GM19351 (cell line): Measurements from ENCODE around the gene PRKD1.

Experiments
- ATAC-seq: cut with Tn5 transposase; IDR thresholded peaks from one replicate; pipeline ENCODE4 v1.9.1; 2021; ENCODE audit warnings: mild to moderate bottlenecking, moderate library complexity; ENCODE audit not compliant: unreplicated experiment

PRKD1 gene

DNA sequence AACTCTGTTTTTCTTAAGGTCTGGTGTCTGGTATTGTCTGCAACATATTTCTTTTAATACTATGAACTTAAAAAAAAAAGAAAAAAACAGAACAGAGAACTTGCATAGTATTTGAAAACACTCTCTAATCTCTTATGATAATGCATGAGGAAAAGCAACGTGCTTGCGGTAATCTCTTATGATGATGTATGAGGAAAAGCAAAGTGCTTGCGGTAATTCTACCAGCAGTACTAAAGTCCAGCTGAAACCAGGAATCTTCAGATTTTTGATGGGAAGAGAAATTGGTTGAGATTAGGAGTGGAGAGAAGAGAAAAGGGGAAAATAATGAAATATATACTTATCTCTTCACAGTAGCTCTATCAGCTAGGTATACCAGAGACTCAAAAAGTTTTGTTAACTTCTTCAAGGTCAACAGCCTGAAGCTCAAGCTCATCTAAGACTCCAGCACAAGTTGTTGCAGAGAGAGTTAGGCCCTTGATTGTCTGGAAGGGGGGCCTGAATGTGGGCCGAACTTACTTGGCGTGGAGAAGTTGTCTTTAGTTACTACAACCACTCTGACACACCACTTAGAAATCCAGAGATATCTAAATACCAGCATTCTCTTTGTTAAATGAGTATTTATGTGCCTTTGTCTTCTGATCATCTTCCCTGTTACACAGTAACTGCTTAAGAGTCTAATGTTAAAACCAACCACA lies 240.4 kb downstream of the PRKD1 start:
- ATAC-seq = no peak

DNA sequence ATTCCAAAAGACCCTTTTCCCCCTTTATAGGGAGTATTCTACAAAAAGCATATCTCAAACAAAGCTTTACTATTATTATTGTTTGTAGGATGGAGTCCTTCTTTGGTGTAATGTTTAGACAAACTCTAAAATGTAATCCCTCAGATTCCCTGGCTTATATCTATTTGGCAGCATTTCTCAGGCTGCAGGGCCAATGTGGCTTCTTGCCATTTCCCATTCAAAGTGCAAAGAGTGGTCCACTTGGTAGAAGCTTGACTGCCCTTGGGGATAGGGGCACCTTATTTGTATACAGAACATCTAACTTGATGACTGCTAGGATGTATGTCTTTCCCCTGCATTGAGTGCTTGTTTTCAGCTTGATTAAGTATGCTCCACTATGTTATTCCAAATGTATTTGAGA lies 242.7 kb downstream of the PRKD1 start:
- no peak for ATAC-seq

GRCh38 chr14:29682789-29683188 lies 244.9 kb downstream of the PRKD1 start:
- ATAC-seq = no peak

GRCh38 chr14:29681316-29681715 lies 246.3 kb downstream of the PRKD1 start:
- no peak for ATAC-seq

- ATAC-seq = no peak
Observed at GRCh38 chr14:29674566-29675285, 252.9 kb downstream of the PRKD1 start.

GRCh38 chr14:29672831-29673230 lies 254.8 kb downstream of the PRKD1 start:
- no peak for ATAC-seq

DNA sequence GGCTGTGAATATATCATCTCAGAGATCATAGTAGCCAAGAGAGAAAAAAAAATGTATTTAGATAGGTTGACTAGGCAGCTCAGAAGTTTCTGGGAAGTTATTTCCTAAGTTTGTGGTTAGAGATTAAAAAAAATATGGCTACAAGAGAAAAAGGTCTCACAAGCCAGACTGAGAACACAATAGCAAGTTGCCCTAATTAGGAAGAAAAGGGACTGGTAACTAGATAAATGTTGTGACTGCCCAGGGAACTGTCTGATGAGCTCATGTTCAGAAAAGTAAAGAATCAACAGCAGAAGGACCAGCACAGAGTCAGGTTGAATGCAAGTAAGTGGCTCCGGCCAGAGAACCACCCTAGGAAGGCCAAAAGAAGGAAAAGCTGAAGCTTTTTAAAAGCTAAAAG lies 256.6 kb downstream of the PRKD1 start:
- no peak for ATAC-seq

GRCh38 chr14:29668201-29668600 lies 259.4 kb downstream of the PRKD1 start:
- ATAC-seq = no peak

DNA sequence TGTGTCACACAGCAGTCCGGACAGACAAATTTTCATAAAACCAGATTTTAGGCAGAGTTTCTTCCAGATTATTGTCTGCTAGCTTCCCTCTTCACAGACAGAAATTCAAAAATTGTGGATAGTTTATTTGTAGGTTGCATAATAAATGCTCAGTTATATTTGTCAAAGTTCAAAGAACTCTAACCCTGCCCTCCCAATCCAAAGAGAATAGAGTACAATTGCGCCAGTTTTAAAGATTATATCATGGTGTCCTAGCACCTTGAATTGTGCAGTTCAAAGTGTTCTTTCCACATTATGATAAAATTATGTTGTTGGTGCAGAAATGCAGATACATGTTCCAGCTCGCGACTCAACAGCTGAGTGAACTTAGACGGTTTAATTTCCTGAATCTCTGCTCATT lies 263.1 kb downstream of the PRKD1 start:
- ATAC-seq = no peak

- no peak for ATAC-seq
Observed at GRCh38 chr14:29663281-29663801, 264.3 kb downstream of the PRKD1 start.

- no peak for ATAC-seq
Observed at GRCh38 chr14:29654901-29655550, 272.6 kb downstream of the PRKD1 start.

DNA sequence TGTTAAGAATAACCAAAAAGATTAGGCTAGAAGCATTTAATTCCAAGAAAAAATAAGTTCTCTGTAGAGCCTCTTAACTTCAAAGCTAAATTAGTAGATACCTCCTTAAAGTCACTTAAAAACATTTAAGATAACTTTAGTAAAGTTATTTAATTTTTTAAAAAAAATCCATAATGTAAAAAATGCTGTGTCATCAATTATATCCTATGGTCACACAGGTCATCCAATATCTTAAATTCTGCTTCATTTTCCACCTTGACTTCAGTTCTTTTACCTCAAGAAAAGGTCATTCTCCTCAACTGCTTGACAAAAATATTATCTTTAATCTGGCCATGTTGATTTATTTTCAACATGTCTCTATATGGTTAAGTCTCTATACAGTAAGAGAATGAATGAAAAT lies 274.3 kb downstream of the PRKD1 start:
- no peak for ATAC-seq

DNA sequence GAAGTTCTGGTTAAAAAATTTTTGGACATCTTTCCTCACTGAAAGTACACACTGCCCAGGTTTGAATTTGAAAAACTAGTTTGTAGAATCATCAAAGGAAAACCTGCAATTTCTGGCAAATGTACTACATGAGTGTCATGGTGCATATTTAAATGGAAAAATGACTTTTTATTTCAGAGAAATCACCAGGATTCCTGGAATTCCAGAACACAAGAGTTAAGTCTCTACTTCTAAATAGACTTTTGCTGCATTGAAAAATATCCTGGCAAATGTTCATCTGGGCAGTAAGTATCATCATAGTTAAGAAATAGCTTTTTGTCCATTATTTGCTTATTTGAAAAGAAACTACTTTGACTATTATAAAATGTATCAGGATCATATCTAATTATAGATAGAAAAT lies 275.1 kb downstream of the PRKD1 start:
- ATAC-seq = no peak

GRCh38 chr14:29650554-29651269 lies 276.9 kb downstream of the PRKD1 start:
- ATAC-seq = no peak

DNA sequence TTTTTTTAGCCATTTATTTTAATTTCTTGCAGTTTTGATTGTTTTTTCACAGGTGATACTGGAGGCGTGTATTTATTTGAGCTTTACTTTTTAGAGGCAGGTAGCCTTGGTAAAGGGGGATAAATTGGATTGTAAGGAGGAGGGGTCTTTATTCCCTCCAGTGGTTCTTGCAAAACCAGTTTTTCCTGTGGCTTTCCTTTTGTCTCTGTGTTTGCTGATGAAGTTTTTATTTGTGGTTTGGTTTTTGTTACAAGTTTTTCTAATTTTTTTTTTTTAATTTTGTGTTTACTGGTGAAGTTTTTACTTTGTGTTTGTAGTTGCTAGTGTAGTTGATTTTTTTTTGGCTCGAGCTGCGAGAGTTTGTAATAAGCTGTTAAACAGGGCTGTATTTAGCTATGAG lies 278.5 kb downstream of the PRKD1 start:
- no peak for ATAC-seq

DNA sequence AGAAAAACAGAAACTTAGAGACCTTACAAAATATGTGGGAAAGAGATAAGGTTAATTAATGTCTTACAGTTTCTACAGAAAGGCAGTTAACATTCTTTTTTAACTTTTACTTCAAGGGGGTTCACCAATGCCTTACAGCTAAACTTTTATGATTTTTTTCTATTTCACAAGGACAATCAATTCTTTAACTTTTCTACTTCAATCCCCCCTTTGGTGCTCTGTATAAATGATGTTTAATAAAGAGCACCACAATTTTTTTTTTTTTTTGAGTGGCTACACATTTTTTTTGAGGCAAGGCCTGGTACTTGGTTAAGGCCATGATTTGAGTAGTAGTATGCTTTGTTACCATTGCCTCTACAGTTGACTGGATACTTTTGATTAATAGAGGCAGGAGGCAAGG lies 279.6 kb downstream of the PRKD1 start:
- ATAC-seq = no peak

DNA sequence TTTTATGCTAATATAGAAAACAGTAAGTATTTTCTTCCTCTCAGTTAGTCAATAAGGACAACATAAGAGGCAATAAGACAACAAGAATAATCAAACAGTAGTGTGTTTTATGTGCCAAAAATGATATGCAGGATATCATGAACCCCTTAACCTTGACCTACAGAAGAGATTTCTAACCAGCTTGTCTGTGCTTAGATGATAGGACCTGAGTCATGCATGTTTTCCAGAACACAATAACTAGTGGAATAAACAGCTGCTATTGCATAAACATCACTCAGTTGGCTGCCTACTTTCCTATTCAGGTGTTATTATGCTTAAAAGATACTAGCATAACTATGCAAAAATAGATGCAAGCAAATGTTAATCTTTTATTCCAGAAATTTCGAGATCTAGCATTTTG lies 282.5 kb downstream of the PRKD1 start:
- ATAC-seq = no peak

DNA sequence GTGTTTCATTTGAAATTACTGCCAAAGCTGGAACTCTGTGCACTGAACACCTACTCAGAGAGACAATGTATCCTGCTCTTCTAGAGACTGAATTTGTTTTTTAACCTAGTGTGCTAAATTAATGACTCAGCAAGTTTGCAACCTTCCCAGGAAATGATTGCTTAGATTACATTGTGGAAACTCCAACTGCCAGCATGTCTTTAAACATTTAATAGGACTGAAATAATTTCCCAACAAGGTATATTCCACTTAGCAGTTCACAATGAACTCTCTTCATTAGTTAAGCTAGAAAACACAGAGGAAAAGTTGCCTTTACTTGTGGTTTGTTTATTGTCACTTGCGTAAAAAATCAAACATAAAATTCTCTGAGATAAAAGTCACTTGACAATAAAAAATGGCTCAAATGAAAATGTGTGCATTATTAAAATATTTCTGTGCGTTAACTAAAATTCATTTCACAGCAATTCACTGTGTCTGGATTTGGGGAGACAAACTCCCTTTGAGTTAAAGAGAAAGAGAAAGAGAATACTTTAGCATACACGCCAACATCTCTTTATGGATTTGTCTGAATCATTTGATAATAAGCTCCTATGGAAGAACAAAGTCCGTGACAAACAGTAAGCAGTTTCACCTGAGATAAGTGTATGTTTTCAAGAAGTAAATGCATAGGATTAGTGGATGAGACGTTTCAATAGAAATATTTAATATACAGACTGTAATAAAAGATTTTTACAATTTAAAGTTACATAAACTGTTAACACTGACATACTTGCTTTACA lies 284.0 kb downstream of the PRKD1 start:
- ATAC-seq = no peak

GRCh38 chr14:29637411-29637810 lies 290.2 kb downstream of the PRKD1 start:
- ATAC-seq = no peak

DNA sequence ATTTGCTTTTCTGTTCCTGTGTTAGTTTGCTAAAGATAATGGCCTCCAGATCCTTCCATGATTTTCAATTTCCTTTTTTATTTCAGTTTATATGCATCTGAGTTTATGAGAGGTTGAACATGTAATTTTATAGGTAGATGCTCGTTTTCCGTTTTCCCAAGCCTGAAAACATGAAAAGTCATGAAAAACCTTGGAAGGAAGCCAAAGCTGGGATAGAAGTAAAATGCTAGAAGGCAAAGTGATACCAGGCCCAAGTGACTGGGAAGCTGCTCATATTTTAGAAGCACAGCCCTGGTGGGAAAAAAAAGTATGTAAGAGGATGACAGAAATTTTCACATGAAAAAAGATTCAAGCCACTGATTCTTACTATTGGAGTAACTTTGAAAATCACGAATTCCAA lies 290.8 kb downstream of the PRKD1 start:
- no peak for ATAC-seq
